T follicular helper cell (primary cell): ENCODE data around the gene ASTN1.

ENCODE experiments used
- DNase-seq: peaks from one replicate; pipeline ENCODE4 v3.0.0-alpha.2; 2020; ENCODE audit warnings: low read depth
- total RNA-seq, 2 experiments: gene quantifications; one replicate each; lab custom pipeline; 2026; lab: John Stamatoyannopoulos, UW

Gene ASTN1
- total RNA-seq = 0 to 0.06 reads per million in 2 experiments

DNA sequence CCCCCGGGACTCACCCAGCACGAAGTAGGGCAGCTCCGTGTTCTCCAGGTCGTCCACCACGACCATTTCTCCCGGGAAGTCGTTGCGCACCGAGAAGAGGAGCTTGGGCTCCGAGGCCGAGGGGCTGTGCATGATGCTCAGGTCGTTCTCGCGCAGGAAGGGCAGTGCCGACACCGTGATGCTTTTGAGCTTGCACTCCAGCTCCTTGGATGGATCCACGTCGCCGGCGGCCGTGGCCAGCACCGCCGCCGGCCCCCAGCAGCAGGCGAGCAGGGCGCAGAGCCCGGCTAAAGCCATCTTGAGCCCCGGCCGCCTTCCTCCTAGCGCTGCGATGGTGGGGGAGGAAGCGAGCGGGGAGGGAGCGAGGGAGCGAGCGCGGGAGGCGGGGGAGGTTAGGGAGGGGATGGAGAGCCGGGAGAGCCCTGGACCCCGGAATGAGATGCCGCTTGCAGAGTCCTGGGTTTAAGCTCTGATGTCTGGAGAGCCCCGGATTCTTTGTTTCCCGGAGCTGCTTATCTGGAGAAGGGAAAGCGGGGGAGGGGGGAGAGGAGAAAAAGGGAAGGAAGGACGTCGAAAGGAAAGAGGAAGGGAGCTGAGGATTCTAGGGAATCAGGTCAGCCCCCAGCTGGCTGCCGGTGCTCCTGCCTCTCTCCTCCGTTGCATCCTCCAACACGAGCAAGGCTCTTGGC is at the start of gene ASTN1:
Gene ASTN1 (minus strand): TSS at position 333 of the 689 bp plus-strand sequence. CDS start 36 bp downstream, at position 297.
- DNase-seq = no peak

DNA sequence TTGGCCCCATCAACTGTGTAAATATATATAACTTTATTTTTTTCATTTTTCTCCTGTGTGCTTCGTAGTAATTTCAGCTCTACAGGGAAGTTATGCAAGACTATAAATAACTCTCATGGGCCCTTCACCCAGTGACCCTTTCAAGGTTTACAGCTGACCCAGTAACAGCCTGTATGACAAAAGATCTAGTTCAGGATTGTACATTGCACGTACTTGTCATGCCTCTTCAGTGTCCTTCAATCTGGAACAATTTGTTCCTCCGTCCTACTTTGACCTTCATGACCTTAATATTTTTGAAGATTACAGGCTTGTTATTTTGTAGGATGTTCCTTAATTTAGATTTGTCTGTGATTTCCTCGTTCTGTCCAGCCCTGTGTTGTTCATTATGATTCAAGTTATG is 46.7 kb upstream of the ASTN1 start:
- no peak for DNase-seq

DNA sequence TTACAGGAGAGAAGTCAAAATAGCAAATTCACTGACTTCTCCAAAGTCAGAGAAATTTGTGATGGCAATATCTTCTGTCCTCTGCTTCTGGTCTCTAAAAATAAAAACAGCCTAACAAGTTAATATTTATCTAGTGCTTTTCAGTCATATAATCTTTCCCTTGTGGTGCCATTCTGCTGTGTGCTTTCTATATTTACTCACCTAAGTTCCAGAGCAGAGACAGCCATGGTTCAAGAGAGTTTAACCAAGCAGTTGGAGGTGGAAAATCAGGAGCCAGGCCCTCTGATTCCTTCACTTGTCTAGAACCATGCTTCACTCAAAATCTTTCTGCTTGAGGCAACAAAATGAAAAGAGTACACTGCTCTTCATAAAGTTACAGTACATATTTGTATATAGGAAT is 45.6 kb upstream of the ASTN1 start:
- DNase-seq = no peak

DNA sequence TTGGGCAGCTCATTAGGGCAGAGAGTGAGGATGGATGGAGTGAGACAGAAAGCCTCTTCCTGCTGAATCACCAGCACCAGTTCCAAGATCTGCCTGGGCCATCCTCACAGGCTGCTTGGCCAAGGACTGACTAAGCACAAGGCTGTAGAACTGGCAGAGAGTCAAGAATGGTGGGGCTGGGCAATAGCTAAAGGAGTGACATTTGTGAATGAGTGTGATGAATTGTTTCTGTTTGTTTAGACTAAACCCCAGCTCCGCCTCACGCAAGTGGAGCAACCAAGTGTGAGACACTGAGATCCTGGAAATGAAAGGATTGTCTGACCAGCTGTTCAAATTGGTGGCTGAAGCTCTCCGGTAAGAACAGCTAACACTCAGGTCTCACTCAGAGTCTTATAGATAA is 44.8 kb upstream of the ASTN1 start:
- no peak for DNase-seq

DNA sequence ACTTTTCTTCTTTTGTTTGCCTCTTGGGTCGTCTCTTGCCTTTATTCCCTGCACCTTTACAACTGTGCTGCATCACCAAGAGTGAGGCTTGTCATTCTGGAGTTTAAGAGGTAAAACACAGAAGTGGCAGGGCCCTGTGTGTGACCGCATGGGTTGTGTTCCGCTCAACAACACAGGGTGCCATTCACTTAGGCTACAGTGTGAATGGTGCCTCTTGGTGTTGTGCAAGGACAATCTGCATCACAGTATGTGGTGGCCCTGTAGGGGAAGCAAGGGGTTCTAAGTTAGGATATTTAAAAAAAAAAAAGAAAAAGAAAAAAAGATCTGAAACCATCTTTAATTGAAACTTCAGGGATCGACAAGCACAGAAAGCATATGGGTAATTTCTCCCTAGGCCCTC is 44.4 kb upstream of the ASTN1 start:
- no peak for DNase-seq

DNA sequence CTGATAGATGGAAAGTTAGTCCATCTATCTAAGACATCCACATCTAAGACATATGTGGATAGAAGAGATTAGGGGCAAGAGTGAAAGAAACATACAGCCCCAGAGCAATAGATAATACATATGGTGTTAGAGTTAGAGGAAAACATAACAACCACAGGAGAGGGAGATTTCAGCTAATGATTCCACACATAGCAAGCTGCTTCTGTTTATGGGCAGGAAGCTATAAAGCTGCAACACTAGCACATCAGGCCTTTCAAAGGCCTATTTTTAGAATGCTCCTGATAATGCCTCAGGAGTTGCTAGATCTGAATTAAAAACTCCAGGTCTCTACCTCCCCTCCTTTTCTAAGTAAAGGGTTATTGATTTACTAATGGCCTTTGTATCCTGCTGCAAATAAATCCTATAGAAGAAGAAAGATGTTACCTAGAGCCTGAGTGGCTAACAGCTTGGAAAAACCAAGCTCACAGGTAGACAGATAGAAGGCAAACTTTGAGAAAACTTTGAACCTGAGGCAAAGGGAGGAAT is 42.4 kb upstream of the ASTN1 start:
- no peak for DNase-seq

DNA sequence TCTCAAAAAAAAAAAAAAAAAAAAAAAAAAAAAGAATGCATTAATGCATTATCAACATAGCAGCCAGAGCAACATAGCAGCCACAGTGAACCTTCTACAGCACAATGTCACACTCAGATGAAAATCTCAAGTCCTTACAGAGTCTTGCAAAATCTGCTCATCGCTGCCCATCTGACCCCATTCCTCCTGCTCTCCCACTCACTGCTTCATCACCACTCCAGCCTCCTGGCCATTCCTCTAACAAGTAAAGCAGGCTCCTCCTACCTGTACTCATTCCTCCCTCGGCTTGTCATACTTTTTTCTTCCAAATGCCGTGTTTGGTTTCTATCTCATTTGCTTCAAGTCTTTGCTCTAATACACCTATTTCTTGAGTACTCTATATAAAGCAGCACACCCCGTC is 35.8 kb upstream of the ASTN1 start:
- no peak for DNase-seq

DNA sequence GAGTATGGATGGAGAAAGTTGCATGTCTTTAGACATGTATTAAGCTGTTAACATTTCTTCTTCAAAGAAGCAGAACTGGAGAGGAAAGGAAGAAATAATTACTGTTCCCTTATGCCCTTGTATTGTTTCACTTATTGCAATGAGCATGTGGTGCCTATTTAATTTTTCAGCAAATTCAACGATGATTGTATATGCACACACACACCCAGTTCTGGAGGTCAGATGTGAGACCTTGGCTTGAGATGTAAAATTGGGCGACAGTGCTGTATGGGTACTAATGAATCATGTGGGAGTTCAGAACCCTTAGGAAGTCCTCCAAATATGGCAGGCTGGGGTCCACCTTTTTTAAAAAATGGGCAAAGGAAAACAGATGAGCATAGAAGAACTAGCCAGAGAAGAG is 33.7 kb upstream of the ASTN1 start:
- DNase-seq = no peak

DNA sequence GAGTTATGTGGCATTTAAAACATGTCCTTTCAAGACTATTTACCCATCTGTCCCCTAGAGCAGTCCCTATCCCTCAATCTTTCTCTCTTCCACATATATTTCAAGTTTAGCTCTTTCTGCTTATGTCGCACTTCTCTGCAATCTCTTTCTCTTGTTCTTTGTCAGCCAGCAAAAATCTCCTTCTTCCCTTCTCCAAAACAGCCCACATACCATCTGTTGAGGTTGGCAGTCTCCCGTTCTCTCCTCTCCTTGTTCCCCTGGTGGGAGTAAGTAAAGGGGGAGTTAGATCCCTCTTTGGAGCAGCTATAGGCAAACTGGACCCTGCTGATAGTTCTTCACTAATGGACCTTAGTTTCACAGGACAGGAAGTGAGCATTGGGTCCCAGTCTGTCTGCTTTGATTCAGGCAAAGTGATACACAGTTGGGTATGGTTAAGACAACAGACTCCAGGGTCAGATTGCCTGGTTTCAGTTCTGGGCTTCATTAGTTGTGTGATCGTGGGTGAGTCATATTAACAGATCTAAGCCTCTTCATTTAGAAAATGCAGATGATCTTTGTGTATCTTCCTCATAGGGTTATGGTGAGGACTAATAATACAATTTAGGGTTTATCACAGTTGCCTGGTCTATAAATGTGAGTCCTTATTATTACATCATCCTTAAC is 25.9 kb upstream of the ASTN1 start:
- no peak for DNase-seq

DNA sequence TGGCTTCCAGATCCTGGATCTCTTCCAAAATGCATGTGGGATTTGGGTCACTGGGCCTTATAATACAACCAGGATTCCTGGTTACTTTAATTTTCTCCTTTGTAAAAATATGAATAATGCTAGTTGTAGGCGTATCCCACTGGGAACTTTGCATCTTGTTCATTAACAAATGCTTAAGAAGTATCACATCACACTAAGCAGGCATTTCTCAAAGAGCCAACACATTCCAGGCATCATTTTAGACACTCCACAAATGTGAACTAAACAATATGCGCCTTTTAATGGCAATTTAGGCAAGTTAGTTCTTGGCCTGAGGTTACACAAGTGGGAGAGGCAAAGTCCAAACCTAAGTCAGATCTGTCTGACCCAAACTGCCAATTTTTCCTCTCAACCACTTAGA is 22.1 kb upstream of the ASTN1 start:
- no peak for DNase-seq

DNA sequence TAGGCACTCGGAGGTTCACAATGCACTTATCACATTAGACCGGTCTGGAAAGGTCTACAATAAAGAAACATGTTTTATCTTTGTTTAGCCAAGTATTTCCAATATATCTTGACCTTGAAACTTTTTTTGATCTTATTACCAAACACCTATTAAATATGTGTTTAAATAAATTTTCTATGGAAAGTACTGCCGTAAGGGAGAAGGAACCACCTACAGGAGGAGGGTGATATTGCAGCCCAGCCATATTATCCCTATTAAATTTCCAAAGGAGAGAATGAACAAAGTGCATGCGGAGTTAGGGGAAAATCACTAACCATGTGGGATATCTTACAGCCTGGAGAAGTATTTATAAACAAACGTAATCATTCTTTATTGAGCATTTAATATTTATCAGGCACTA is 20.7 kb upstream of the ASTN1 start:
- DNase-seq = no peak

DNA sequence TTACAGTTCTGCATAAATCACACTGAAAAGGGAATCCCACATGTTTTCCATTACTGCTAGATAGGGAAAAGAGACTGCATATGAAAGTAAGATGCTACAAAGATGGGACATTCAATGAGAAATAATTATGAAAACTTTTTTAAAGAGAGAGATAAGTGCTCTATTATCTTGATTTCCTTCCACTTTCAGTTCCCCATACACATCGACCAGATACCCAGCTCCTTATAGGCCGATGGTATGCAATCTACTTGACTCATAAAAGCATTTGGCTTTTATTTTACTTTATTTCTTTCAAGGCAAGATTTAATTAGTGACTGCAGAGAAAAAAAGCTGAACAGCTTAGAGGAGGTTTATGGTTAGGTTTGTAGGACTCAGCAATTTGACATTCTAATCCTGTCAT is 19.3 kb upstream of the ASTN1 start:
- DNase-seq = no peak

DNA sequence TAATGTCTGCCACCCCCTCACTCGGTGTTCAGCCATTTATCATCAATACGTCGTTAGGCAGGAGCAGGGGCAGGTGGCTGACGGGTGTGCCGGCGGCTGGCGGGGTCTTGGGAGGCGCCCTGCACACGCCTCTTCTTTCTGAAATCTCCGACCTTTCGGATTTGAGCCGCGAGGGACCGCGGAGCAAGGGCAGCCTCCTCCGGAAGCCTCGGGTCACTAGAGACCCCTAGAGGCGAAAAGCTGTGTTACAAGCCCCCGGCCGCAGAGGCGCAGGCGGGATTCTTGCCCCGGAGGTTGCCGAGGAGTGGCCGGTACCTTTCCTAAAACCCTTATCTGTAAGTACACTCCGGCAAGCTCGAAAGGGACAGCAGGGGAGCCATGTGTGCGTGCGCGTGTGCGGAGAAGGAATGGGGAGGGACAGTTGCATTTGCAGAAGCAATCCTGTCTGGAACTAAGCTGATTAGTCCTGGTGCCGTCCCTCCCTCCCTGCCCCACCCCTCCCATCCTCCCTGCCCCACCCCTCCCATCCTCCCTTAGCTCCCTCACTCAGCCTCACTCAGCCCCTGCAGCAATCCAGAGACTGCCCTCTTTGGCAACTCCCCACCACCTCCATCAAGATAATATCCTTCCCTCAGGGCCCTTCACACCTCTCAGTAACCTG is 17.2 kb upstream of the ASTN1 start:
- DNase-seq = no peak

DNA sequence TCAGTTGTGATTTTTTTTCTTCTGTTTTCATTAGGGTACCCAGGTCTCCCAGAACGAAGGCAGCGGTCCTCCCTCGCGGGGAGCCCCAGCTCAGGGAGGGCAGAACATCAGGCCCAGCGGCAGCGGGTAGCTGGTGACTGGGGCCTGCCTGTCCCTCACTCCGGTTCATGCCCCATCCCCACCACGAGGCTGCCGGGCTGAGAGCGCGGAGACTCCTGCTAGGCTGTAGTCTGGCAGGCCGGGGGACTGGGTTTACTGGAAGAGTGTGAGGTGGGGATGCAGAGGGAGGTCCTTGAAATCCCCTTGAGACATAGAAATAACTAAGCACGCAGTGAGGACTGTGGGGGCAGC is 16.7 kb upstream of the ASTN1 start:
- no peak for DNase-seq

DNA sequence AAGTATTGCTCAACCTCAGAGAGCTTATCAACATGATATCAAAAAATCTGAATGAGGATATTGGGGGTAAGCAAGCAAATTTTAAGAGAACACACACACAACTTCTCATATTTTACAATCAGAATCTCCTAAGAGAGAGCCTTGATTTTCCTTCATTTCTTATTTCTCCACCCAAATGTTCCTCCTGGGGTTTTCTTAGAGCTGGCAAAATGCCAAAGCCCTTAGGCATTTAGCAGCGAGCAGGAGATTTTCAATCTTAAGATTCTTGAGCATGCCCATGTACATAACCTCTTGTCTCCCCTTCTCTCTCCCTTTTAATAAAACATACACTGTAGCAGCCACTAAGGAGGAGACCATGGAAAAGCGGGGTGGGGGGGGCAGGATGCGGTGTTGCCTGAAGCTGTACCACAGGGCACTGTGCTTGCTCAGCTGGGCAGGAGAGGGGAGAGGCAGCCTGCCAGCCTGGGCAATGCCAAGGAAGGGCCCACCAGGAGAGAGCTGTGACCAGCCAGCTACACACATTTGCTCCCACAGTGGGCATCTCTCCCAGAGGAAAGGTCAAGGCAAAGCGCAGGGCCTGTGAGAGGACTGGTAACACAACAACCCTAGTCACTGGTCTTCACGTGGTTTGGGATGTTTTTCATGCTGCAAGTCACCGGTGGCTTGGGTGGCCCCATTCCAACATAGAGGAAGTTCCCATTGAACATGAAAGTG is 10.6 kb upstream of the ASTN1 start:
- DNase-seq = no peak

DNA sequence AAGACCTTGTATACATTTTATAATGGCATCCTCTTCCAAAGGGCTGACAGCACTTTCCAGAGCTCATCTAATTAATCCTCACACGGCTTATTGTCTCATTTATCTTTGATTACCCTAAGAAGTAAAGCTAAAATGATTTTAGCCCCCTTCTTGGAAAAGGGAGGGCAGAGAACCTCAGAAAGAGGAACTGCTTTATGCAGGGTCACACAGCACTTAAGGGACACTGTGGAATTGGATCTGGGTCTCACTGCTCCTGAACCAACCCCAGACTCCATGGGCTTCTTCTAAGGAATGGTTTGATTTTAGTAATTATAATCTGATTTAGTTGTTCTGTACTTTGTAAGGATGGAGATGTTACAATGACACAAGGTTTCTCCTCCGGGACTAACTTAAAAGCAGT is 9.5 kb upstream of the ASTN1 start:
- DNase-seq = no peak

DNA sequence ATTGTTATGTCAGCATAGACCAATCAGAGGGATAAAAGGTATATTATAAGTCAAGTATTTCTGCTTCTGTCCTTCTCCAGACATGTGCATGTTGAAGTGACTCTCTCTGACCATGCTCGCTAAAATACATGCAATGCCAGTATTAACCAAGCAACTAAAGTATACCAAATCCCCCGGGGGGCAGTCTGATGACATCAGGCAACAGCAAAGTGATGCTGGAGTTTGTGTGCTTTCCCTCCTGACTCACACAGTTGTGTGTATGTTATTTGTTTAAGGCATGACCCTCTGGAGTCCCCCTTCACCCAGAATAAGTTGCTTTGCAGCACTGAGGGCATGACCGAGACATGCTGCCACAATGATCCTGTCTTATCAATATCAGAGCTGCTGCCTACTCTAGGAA is 8.4 kb upstream of the ASTN1 start:
- no peak for DNase-seq

DNA sequence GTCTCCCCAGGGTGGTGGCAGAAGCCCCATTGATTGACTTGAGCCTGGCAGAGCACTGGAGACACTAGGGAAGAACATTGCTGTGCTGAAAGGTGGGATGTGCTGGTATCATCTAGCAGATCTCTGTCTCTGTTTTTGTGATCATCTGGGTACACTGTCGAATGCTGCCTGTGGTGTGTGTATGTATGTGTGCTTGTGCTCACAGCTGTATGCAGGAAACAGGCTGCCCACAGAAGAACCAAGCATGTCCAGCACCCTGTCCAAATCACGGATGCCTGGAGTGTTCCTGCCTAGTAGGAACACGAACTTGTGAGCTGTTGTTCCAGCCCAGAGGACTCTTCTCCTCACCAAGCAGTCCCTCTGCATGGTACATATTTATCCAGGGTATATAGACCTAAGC is 7.8 kb upstream of the ASTN1 start:
- no peak for DNase-seq

DNA sequence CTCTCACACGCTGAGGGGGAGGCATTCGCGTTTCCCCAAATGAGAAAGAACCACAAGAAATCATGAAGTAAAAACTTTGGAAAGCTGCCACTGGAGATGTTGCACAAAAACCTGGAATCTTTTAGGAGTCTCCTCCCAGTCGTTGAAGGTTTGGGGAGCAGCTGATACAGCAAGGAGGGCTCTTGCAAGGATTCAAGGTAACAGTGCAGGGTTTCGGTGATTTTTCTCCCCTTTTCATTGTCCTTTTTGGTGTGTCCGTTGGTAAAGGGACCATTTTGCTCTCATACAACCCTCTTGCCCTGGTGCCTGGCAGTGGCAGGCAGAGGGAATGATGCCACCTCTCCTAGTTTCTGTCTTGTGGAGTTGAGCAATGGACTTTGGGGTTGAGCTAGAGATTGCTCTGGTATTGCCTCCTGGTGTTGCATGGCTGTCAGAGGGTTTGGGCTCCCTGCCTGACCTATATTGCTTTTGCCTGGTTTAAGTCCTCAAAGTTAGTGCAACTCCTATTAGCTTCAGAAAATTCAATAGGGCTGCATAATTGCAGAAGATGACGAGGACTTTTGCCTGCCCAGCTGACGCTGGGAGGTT is 7.1 kb upstream of the ASTN1 start:
- no peak for DNase-seq

DNA sequence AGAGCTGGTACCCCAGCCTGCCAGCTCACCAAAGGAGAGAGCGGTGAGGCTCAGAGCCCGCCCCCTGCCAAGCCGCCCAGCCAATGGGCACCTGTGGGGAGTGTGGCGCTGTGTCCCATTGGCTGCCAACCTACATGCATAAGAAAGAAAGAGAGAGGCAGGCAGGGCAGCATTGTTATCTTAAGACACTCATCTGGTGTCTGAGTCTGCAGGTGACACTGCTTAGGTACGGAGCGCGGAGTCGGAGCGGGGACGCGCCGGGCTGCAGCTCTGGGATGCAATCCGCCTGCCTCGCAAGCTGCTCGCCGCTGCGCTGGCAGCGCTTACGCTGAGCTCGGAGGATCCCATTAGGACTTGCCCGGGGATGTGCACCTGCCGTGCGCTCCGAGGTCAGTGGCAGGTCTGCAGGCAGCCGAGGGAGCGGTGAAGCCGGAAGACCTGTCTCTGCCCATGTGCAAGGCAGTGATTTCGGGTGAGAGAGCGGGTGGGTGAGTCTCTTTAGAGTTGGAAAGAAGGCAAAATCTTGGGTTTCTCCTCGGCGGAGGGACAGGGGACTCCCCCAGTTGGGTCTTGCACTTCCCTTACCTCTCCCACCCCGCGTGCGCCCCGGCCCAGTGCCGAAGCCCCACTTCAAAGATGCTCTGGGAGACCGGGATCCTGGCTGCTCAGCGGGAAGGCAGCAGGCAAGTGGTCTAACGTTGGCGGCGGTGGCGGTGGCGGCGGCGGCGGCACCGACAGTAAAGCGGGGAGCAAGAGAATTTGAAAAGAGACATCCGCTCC is 6.4 kb upstream of the ASTN1 start, which contains the start of gene BRINP2:
Gene BRINP2 (plus strand): TSS at position 203 of the 780 bp plus-strand sequence. CDS start 58,919 bp downstream, outside the sequence.
- no peak for DNase-seq

DNA sequence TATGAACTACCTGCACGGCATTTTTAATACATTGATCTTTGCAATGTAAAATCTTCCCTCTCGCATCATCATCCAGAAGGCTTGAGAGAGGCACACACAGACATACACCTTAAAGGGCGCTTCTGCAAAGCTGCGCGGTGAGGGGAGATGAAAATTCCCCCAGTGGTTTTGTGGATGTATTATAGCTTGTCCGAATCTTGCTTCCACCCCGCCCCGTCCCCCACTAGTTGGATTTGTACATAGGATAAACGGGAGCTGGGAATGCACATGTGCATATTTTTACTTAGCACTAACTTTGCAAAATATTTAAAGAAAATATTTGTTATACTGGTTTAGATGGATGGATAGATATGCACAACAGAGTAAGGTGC is 542 bp upstream of the ASTN1 start:
- no peak for DNase-seq
